Heart left ventricle (tissue), 13 donors: ENCODE measurements around the gene TMEM92.

Experiments
- POLR2A ChIP-seq, 2 donors: fragments of 450-650 bp; IDR thresholded peaks; one replicate each; pipeline ENCODE4 v1.6.1; 2017; ENCODE audit warnings: antibody characterized with exemption in 2 of 2, mild to moderate bottlenecking in 2 of 2, moderate library complexity in 2 of 2
- TF ChIP-seq, protein P1 (sequence below), 12 donors: fragments of 200-600 bp; sonication (generic) in 4 of 12; IDR thresholded peaks; one replicate each; pipeline versions ENCODE4 v1.5.0 to v1.8.0; 2018 to 2022; ENCODE audit warnings: antibody characterized with exemption in 12 of 12, mild to moderate bottlenecking in 5 of 12
- donor health status: ischemic (EF 13 %, LVEDD 7.1; RV severe dilation, severe dysfunction).
- donor health status: DM: no; HTN: yes; CAD: no.
- donor health status: DM: no; HTN: no; CAD: no.
- donor health status: ischemic (EF 25% LVEDD 6.9; RV normal size, moderate dysfunction).
- donor health status: ischemic (EF 25% LVEDD 5.7; RV mildly dilated, moderate dysfunction).
- donor health status: ischemic (EF 35%, LVEDD 5.7; RV mildly dilated, moderate dysfunction).
- donor health status: nonischemic (EF 11% LVEDD 7.7; RV severe dilation, severe dysfunction).
- donor health status: DM: yes; HTN: yes; CAD: no.
- donor health status: PGD.
- donor health status: ischemic (EF 29% LVEDD 5.4; RV normal size, mild dysfunction).
- donor health status: nonischemic (EF 23%, LVEDD 6.1; RV moderate dilation, normal function).

DNA sequence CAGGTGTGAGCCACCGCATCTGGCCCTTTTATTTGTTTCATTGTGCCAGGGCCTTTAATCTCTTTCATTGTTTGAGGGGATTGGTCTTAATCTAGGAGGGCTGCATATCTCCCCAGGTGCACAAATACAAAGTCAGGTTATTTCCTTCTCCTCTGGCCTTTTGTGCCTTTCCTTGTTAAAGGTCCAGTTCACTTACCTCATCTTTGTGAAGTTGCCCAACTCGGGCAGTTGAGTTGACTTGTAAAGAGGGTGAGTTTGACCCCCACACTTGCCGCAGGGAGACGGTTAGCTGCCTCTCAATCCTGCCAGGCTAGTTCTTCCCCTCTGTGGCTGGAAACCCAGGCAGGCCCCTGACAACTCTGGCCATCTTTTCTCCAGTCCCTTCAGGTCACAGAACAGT, 33.4 kb downstream of the TMEM92 start:
- TF ChIP-seq, protein P1, sequence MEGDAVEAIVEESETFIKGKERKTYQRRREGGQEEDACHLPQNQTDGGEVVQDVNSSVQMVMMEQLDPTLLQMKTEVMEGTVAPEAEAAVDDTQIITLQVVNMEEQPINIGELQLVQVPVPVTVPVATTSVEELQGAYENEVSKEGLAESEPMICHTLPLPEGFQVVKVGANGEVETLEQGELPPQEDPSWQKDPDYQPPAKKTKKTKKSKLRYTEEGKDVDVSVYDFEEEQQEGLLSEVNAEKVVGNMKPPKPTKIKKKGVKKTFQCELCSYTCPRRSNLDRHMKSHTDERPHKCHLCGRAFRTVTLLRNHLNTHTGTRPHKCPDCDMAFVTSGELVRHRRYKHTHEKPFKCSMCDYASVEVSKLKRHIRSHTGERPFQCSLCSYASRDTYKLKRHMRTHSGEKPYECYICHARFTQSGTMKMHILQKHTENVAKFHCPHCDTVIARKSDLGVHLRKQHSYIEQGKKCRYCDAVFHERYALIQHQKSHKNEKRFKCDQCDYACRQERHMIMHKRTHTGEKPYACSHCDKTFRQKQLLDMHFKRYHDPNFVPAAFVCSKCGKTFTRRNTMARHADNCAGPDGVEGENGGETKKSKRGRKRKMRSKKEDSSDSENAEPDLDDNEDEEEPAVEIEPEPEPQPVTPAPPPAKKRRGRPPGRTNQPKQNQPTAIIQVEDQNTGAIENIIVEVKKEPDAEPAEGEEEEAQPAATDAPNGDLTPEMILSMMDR (IDR thresholded peaks at IDR 0.05): no peak
- no peak for TF ChIP-seq POLR2A (IDR thresholded peaks at IDR 0.05)
